Vagina (tissue), 2 donors: Measurements from ENCODE around the gene YAP1.

ENCODE experiments used
- POLR2A ChIP-seq, 2 donors: fragments of 450-650 bp; IDR thresholded peaks; one replicate each; pipeline ENCODE4 v1.6.1; 2017; ENCODE audit warnings: antibody characterized with exemption in 2 of 2, mild to moderate bottlenecking in 2 of 2, moderate library complexity in 2 of 2
- TF ChIP-seq, protein P1 (sequence below), 3 experiments: fragments of 450-650 bp in 2 of 3; fragments of 200-600 bp in 1 of 3; sonication (generic) in 1 of 3; IDR thresholded peaks; one replicate each; pipeline ENCODE4 v1.5.1; 2017 to 2019; ENCODE audit warnings: antibody characterized with exemption in 3 of 3, mild to moderate bottlenecking in 2 of 3, moderate library complexity in 2 of 3

GRCh38 chr11:102118937-102119336 lies 8.7 kb downstream of the YAP1 start:
- TF ChIP-seq, protein P1, sequence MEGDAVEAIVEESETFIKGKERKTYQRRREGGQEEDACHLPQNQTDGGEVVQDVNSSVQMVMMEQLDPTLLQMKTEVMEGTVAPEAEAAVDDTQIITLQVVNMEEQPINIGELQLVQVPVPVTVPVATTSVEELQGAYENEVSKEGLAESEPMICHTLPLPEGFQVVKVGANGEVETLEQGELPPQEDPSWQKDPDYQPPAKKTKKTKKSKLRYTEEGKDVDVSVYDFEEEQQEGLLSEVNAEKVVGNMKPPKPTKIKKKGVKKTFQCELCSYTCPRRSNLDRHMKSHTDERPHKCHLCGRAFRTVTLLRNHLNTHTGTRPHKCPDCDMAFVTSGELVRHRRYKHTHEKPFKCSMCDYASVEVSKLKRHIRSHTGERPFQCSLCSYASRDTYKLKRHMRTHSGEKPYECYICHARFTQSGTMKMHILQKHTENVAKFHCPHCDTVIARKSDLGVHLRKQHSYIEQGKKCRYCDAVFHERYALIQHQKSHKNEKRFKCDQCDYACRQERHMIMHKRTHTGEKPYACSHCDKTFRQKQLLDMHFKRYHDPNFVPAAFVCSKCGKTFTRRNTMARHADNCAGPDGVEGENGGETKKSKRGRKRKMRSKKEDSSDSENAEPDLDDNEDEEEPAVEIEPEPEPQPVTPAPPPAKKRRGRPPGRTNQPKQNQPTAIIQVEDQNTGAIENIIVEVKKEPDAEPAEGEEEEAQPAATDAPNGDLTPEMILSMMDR (IDR thresholded peaks at IDR 0.05) = no peak
- no peak for TF ChIP-seq POLR2A (IDR thresholded peaks at IDR 0.05)
